Endothelial cell of hepatic sinusoid (primary cell): Measurements from ENCODE around the gene TMEM218.

Experiments
- in situ Hi-C: cut with HindIII; loops from 2 replicates; pipeline ENCODE4 v1.10.0; 2017; ENCODE audit warnings: low sequenced_read_pairs

The TMEM218 gene

GRCh38 chr11:125111343-125112207, at the start of gene TMEM218:
Gene TMEM218, minus strand, starts transcription at chr11:125111626. Its CDS starts 9,385 bp downstream, at chr11:125102241.
- in situ Hi-C loops = no loop called here

DNA sequence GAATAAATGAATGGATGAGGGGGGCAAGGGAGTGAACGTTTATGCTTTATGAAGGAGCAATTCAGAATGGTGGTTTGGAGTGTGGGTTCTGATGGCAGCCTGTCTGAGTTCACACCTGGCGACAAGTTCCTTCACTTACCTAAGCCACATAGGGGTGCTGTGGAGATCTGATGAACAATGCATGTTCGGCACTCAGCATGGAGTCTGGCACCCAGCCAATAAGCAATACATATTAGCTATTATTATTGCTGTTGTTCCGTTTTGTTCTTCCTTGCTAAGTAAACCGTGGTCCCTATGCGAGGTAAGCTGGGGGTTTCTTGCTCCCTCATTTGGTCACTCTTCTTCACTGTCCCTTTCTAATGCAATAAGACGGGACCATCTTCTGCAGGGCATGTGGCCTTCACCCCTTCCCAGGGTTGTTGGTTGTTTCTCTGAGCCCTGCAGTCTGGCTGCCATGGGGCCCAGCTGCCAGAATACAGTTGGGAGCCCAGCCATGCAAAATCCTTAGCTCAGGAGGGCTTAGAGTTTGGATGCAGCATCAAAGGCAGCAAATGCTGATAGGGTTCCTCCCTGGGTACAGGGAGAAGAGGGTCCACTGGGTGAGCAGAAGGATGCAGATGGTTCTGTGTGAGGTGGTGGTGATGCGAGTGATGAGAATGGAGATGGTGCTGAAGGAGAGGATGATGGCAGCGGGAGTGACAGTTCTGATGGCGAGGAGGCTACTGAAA, 46.7 kb upstream of the TMEM218 start:
- in situ Hi-C loops = no loop called here

DNA sequence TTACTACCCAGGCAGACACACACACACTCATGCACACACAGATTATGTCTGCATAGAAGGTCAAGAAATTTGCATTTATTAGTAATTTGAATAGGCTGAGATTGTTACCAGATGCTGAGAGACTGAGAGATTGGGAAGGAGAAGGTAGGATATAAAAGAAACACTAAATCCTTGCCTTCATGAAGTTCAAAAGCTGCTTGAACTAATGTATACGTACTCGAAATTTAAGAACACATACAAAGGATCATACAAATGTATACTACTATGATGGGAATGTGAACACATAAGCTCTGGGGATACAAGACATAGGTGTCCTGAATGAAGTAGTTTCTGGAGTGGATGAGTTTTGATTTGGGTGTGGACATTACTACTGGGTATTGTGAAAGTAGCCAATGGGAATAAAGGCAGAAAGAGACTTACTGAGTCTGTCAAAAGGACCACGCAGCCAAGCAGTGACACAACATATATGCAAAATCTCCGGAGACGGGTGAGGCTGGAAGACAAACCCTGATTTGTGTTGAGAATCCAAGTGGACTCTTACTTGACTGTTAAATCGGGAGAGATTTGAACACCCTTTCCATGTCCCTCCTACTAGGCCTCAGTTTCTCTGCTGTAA, 45.8 kb upstream of the TMEM218 start:
- in situ Hi-C loops = no loop called here

GRCh38 chr11:125156346-125157117, 45.1 kb upstream of the TMEM218 start:
- in situ Hi-C loops = no loop called here

GRCh38 chr11:125155767-125156166, 44.3 kb upstream of the TMEM218 start:
- in situ Hi-C loops = no loop called here

DNA sequence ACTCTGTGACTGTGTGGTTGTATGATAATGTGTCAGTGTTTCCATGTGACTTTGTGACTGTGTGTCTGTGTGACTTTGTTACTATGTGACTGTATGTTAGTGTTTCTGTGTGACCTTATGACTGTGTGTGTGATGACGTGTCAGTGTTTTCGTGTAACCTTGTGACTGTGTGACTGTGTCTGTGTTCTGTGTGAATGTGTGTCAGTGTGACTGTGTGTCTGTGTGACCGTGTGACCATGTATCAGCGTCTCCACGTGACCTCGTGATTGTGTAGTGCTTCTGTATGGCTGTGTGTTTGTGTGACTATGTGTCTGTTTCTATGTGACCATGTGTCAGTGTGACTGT, 43.6 kb upstream of the TMEM218 start:
- in situ Hi-C loops = no loop called here

GRCh38 chr11:125154378-125155099, 43.1 kb upstream of the TMEM218 start:
- in situ Hi-C loops = no loop called here

DNA sequence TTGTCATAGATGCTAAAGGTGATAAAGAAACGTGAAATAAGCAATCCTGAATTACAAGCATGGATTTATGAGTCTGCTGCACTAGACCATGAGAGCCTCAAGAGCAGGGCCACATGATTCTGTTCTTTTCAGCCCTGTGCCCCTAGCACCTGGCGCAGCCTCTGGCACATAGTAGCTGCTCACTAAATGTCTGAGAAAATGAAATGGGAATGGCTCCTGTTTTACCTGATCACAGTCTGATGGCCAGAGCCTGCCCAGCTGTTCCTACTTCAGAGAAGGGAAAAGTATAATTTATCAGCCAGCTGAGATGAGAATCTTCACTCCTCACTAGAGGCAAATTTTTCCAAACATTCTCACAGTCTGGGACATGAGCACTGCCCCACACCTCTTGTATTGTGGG, 42.4 kb upstream of the TMEM218 start:
- in situ Hi-C loops = no loop called here

DNA sequence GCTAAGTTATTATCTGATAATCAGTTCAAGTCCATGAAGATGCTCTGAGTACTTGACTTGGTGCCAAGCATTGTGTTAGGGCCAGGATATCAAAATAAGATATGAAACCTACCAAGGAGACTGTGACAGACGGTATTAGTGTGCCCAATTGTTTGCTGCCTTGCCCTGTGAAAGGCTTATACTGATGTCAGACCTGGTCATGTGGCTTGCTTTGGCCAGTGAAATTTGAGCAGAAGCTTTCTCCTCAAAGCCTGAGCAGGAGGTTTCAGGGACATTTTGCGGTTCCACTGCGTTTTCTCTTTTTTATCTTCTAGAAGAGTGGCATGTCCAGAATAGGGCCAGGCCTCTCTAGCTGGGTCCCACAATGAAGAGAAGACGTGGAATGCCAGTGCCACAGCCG, 37.3 kb upstream of the TMEM218 start:
- in situ Hi-C loops = no loop called here

DNA sequence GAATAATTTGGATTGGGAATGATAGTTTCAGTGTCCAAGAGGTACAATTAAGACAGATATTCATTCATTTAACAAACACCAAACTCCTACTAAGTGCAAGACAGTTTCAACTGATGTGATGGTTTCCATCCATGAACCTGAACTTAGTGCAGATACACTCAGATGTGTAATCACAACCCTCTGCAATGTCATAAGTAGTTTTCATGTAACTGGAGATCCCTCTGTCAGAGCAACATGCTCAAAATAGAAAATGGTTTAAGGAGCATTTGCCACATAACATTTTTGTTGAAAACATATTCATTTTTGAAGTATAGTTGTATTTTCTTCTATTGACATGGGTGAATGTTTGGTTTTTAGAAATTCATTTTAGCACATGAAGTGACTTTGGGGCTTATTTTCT, 36.6 kb upstream of the TMEM218 start:
- in situ Hi-C loops = no loop called here

DNA sequence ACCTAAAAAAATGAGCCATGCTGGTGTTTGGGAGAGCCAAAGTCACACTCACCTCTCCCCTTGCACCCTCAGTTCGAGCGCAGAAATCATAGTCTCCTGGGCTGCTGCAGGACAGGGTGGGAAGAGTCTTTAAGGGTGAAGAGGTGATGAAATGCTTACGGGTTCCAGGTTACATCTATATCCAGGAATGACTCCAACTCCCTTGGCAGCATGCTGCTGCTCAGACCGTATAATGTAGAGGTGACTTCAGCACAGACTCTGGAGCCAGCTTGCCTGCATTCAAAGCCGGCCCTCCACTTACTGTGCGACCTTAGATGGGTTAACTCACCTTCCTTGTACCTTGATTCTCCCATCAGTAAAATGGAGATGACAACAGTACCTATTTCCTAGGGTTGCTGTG, 35.9 kb upstream of the TMEM218 start:
- in situ Hi-C loops = no loop called here

DNA sequence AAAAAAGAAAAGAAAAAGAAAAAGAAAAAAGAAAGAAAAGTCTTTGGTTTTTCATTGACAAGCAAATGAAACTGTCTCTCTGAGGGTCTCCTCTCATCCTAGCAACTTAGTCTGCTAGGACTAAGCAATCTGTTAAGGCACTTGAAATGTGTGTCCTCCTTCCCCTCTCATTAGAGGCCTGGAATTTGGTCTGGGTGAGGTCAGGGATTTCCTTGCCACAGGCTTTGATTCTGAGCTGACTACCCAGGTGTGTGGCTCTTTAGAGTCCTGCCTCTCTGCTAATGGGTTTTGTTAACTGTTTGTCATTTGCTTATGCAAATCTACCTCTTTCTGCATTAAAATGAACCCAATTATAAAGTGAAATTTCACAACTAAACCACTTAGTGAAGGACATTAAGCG, 34.8 kb upstream of the TMEM218 start:
- in situ Hi-C loops = no loop called here

DNA sequence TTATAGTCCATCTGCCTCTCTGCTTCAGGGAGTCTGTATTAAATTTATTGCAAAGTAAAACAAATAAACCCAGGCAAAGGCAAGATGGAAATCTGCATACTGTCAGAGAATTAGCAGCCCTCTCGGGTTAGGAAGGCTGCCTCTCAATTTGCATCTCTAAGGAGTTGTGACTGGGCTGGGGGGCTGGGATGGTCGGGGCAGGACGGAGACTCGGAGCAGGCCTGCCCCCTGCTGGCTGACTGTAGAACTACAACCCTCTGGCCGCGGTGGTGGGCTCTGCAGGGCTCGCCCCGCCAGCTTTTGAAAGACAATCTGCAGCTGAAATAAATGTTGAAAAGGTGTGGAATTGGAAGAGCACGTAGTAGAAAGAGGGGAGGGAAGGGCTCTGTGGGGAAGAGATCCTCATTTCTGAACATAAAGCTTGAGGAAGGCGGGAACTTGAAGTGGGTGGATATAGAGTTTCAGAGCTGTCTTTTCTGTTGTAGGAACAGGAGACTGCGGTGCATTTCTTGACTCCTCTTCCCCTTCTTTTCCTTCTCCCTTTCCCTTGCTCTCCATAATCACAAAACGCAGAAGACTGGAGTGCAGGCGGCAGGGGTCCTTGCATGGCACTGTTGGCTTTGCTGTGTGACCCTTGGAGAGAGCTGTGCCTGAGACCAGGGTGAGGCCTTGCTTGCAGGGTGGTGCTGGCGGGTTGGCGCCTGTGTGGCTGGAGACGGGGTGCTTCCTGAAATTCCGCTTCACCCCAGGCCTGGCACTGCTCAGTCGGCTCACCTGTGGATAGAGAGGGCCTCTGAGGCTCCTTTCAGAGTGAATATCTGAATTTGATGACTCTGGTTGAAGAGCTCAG, 30.5 kb upstream of the TMEM218 start:
- in situ Hi-C loops = no loop called here

- in situ Hi-C loops = no loop called here
Measured at GRCh38 chr11:125141178-125141577, 29.8 kb upstream of the TMEM218 start.

DNA sequence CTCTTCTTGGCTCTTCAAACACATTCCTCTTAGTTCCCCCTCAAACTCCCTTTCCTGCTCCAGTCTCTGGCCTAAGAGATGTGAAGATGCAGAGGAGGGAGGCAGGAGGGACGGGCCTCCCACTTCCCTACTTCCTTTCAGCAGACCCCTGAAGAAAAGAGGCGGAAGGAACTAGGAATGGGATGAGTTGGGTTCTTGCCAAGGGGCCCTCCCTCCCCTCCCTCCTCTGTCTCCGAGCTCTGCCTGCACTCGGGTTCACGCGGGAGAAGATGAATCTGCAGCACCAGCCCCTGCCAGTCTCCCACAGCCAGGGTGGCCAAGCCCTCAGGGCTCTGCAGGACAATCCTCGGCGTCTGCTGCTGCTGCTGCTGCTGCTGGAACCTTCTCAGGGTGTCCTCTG, 28.8 kb upstream of the TMEM218 start:
- in situ Hi-C loops = no loop called here

DNA sequence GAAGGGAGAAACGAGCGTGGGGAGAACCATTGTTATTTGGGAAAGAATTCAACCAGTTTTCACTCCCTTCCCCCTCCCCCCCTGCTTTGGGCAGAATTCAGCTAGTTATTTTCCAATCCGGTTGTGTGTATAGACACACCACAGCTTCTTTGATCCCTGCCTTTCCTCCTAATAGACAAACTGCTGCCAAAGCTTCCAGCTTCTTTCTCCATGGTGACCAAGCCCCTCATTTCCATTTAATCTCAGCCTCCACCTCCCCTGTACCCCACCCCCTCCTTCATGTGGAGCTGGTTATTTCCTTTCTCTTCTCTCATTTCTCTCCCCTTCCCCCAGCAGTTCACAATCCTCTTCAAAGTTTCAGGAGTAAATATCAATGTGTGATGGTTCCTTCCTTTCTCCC, 28.4 kb upstream of the TMEM218 start:
- in situ Hi-C loops = no loop called here

- in situ Hi-C loops = no loop called here
Measured at GRCh38 chr11:125138966-125139365, 27.5 kb upstream of the TMEM218 start.

DNA sequence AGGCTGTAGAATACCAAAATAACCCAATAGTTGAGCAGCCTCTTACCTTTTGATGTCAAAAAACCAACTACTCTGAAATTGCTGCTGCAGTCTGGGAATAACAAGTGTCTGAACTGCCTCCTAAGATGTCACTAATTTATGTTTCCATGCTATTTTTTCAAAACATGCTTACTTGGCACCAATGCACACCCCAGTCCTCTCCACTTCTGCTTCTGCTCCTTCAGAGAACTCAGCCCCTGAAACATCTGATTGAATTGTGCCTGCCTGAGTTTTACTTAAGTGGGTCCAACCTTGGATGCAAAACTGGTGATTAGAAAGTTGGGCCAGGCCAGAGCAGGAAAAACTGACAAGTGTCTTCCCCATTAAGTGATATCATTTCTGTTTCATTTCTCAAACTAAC, 24.6 kb upstream of the TMEM218 start:
- in situ Hi-C loops = no loop called here

DNA sequence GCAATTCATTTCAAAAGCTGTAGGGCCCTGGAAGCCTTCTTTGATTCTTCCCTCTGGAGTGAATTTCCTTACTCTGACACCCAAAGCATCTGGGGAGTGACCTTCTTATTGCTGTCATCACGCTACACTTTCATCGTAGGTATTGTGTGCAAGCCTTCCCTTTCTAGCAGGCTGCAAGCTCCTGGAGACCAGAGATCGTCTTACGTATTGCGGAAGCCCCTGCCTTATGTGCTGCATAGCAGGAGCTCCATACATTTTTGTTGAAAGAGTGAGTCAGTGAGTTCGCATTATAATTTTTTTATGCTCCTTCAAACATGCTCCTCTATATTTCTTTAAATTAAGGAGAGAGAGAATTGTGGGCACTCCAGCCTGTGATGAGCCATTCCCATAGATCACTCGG, 21.2 kb upstream of the TMEM218 start:
- in situ Hi-C loops = no loop called here

DNA sequence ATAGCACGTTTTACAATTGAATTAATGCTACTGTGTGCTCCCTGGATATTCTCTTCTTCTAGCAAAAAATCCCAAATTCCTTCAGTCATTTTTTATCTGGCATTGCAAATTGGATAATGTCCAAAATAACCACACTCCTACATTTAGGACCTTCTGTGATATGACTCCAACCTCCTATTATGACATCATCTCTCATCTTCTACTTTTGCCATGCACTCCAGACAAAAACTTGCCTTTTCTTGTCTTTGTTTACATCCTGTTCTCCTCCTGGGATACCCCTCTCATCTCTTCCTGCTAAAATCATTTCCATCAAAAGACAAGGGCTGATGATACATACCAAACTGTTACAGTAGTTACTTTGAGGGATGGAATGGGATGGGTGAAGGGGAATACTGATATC, 20.6 kb upstream of the TMEM218 start:
- in situ Hi-C loops = no loop called here
